Activated T-helper 1 cell treated with anti-CD3 and anti-CD28 coated beads, Interleukin-12 subunit alpha, Interleukin-12 subunit beta, Interleukin-2, Interleukin-4 antibody, amounts not matched to agents 30 ng/mL and 10 ng/mL and 1 ng/mL, durations not matched to agents 14 hours and 24 hours and 36 hours (primary cell): ENCODE measurements around the gene FAIM. TPM values are rescaled to one million over a fixed set of nuclear protein-coding genes. Genes with fewer than 3 reads are reported as not detected.

ENCODE experiments used
- DNase-seq: peaks from one replicate; pipeline ENCODE4 v3.0.0; 2021; ENCODE audit warnings: low spot score
- H3K27ac Mint-ChIP-seq: one replicate; pipeline ENCODE4 v1.8.0; 2021; ENCODE audit warnings: mild to moderate bottlenecking, mixed read lengths
- H3K27me3 Mint-ChIP-seq: one replicate; pipeline ENCODE4 v1.8.0; 2022; ENCODE audit warnings: mild to moderate bottlenecking, moderate library complexity, mixed read lengths; ENCODE audit not compliant: insufficient read depth
- H3K36me3 Mint-ChIP-seq: one replicate; pipeline ENCODE4 v1.8.0; 2021; ENCODE audit warnings: low read depth, mixed read lengths
- H3K4me1 Mint-ChIP-seq: one replicate; pipeline ENCODE4 v1.8.0; 2021; ENCODE audit warnings: low read depth, mixed read lengths
- H3K4me3 Mint-ChIP-seq: one replicate; pipeline ENCODE4 v1.8.0; 2021; ENCODE audit warnings: mild to moderate bottlenecking, moderate library complexity, mixed read lengths
- H3K9me3 Mint-ChIP-seq: one replicate; pipeline ENCODE4 v1.8.0; 2021; ENCODE audit warnings: mixed read lengths
- intact Hi-C: fragments of 100-400 bp; cut with micrococcal nuclease; formaldehyde crosslinking; loops from one replicate; pipeline ENCODE4 v1.15.1; 2024
- total RNA-seq: library from RNA; stranded (reverse); gene quantifications from 2 replicates; pipeline ENCODE4 v1.2.3, GENCODE V29; 2022

The FAIM gene
- total RNA-seq, 1 donor from 2014 or later: 1.4 TPM

GRCh38 chr3:138620431-138620830, 11.9 kb downstream of the FAIM start:
- no peaks in the 10 kb centered on the region for H3K9me3 Mint-ChIP-seq
- peaks cover 5% of the 10 kb centered on the region for H3K27me3 Mint-ChIP-seq
- intact Hi-C loops: no loop called here
- no peak for DNase-seq
- no peak overlapping the region for H3K27ac Mint-ChIP-seq
- no peaks in the 10 kb centered on the region for H3K36me3 Mint-ChIP-seq
- no peak overlapping the region for H3K4me3 Mint-ChIP-seq
- no peaks in the 10 kb centered on the region for H3K4me1 Mint-ChIP-seq

- H3K36me3 Mint-ChIP-seq: no peaks in the 10 kb centered on the region
- H3K27ac Mint-ChIP-seq: no peak overlapping the region
- no peaks in the 10 kb centered on the region for H3K27me3 Mint-ChIP-seq
- no peaks in the 10 kb centered on the region for H3K4me1 Mint-ChIP-seq
- no peak overlapping the region for H3K4me3 Mint-ChIP-seq
- DNase-seq: no peak
- intact Hi-C loops: no loop called here
- H3K9me3 Mint-ChIP-seq: no peaks in the 10 kb centered on the region
These were observed 15.9 kb downstream of the FAIM start for GRCh38 chr3:138624518-138624917.

GRCh38 chr3:138625707-138626365, 17.3 kb downstream of the FAIM start:
- Mint-ChIP-seq H3K27ac (no peak overlapping the region), H3K27me3 (no peaks in the 10 kb centered on the region), H3K4me3 (no peak overlapping the region), H3K36me3 (no peaks in the 10 kb centered on the region), H3K9me3 (no peaks in the 10 kb centered on the region), H3K4me1 (no peaks in the 10 kb centered on the region)
- intact Hi-C loops: no loop called here
- no peak for DNase-seq

GRCh38 chr3:138629526-138629925, 21.0 kb downstream of the FAIM start:
- intact Hi-C loops: no loop called here
- no peak overlapping the region for H3K27ac Mint-ChIP-seq
- no peak overlapping the region for H3K4me3 Mint-ChIP-seq
- no peaks in the 10 kb centered on the region for H3K36me3 Mint-ChIP-seq
- no peaks in the 10 kb centered on the region for H3K27me3 Mint-ChIP-seq
- DNase-seq: no peak
- H3K4me1 Mint-ChIP-seq: no peaks in the 10 kb centered on the region
- no peaks in the 10 kb centered on the region for H3K9me3 Mint-ChIP-seq

- H3K27me3 Mint-ChIP-seq: no peaks in the 10 kb centered on the region
- no peak overlapping the region for H3K4me3 Mint-ChIP-seq
- intact Hi-C loops: no loop called here
- no peak overlapping the region for H3K27ac Mint-ChIP-seq
- DNase-seq: no peak
- H3K36me3 Mint-ChIP-seq: no peaks in the 10 kb centered on the region
- H3K9me3 Mint-ChIP-seq: peaks cover 9% of the 10 kb centered on the region
- no peaks in the 10 kb centered on the region for H3K4me1 Mint-ChIP-seq
These were observed 30.1 kb downstream of the FAIM start for GRCh38 chr3:138638641-138639040.

- no peak for DNase-seq
- peaks cover 2% of the 10 kb centered on the region for H3K36me3 Mint-ChIP-seq
- no peaks in the 10 kb centered on the region for H3K4me1 Mint-ChIP-seq
- no peak overlapping the region for H3K4me3 Mint-ChIP-seq
- H3K27ac Mint-ChIP-seq: no peak overlapping the region
- peaks cover 25% of the 10 kb centered on the region for H3K9me3 Mint-ChIP-seq
- no peaks in the 10 kb centered on the region for H3K27me3 Mint-ChIP-seq
- intact Hi-C loops: no loop called here
These were observed 32.0 kb downstream of the FAIM start for GRCh38 chr3:138640537-138640936.

GRCh38 chr3:138642226-138642926, 33.8 kb downstream of the FAIM start:
- no peak for DNase-seq
- intact Hi-C loops: no loop called here
- H3K27me3 Mint-ChIP-seq: no peaks in the 10 kb centered on the region
- no peaks in the 10 kb centered on the region for H3K4me1 Mint-ChIP-seq
- H3K36me3 Mint-ChIP-seq: peaks cover 6% of the 10 kb centered on the region
- H3K27ac Mint-ChIP-seq: no peak overlapping the region
- H3K4me3 Mint-ChIP-seq: no peak overlapping the region
- H3K9me3 Mint-ChIP-seq: peaks cover 40% of the 10 kb centered on the region

- Mint-ChIP-seq H3K4me1 (no peaks in the 10 kb centered on the region), H3K9me3 (peaks cover 44% of the 10 kb centered on the region), H3K27me3 (no peaks in the 10 kb centered on the region), H3K27ac (no peak overlapping the region), H3K4me3 (no peak overlapping the region), H3K36me3 (peaks cover 6% of the 10 kb centered on the region)
- no peak for DNase-seq
- intact Hi-C loops: no loop called here
These were observed 34.3 kb downstream of the FAIM start for GRCh38 chr3:138642927-138643253.

GRCh38 chr3:138646008-138646407, 37.4 kb downstream of the FAIM start:
- intact Hi-C loops: no loop called here
- H3K36me3 Mint-ChIP-seq: peaks cover 25% of the 10 kb centered on the region
- H3K9me3 Mint-ChIP-seq: peaks cover 58% of the 10 kb centered on the region
- no peak for DNase-seq
- H3K4me1 Mint-ChIP-seq: no peaks in the 10 kb centered on the region
- H3K27ac Mint-ChIP-seq: no peak overlapping the region
- no peak overlapping the region for H3K4me3 Mint-ChIP-seq
- H3K27me3 Mint-ChIP-seq: no peaks in the 10 kb centered on the region

GRCh38 chr3:138646513-138646912, 37.9 kb downstream of the FAIM start:
- H3K27me3 Mint-ChIP-seq: no peaks in the 10 kb centered on the region
- no peak overlapping the region for H3K27ac Mint-ChIP-seq
- intact Hi-C loops: no loop called here
- no peak for DNase-seq
- no peaks in the 10 kb centered on the region for H3K4me1 Mint-ChIP-seq
- no peak overlapping the region for H3K4me3 Mint-ChIP-seq
- H3K36me3 Mint-ChIP-seq: peaks cover 25% of the 10 kb centered on the region
- H3K9me3 Mint-ChIP-seq: peaks cover 58% of the 10 kb centered on the region

- intact Hi-C loops: no loop called here
- Mint-ChIP-seq H3K4me3 (no peak overlapping the region), H3K36me3 (peaks cover 31% of the 10 kb centered on the region), H3K9me3 (peaks cover 47% of the 10 kb centered on the region), H3K4me1 (no peaks in the 10 kb centered on the region), H3K27ac (peak overlapping the region; percentile 40), H3K27me3 (no peaks in the 10 kb centered on the region)
- no peak for DNase-seq
These were observed 40.6 kb downstream of the FAIM start for GRCh38 chr3:138649134-138649533.

- peaks cover 42% of the 10 kb centered on the region for H3K36me3 Mint-ChIP-seq
These were observed 45.0 kb downstream of the FAIM start for GRCh38 chr3:138653567-138653966.

GRCh38 chr3:138657508-138657907, 48.9 kb downstream of the FAIM start:
- H3K4me3 Mint-ChIP-seq: no peak overlapping the region
- H3K27me3 Mint-ChIP-seq: no peaks in the 10 kb centered on the region
- peaks cover 28% of the 10 kb centered on the region for H3K36me3 Mint-ChIP-seq

More at GRCh38 chr3:138653567-138653966, 45.0 kb downstream of the FAIM start:
- H3K27me3 Mint-ChIP-seq: no peaks in the 10 kb centered on the region
- H3K4me3 Mint-ChIP-seq: no peak overlapping the region
- intact Hi-C loops: no loop called here
- no peak for DNase-seq
- no peak overlapping the region for H3K27ac Mint-ChIP-seq
- H3K4me1 Mint-ChIP-seq: no peaks in the 10 kb centered on the region
- H3K9me3 Mint-ChIP-seq: peaks cover 11% of the 10 kb centered on the region

More at GRCh38 chr3:138657508-138657907, 48.9 kb downstream of the FAIM start:
- Mint-ChIP-seq H3K4me1 (no peaks in the 10 kb centered on the region), H3K27ac (no peak overlapping the region), H3K9me3 (no peaks in the 10 kb centered on the region)
- DNase-seq: no peak
- intact Hi-C loops: no loop called here
